ENCODE data around the gene TOR1A.
"Not testable (repeated sequence)": the region's sequence is repeated elsewhere in the genome, so short reads cannot be mapped to it uniquely, and the experiment has no call there.

Gene TOR1A

GRCh38 chr9:129816501-129817435, 7.2 kb downstream of the TOR1A start:
- peak; percentile 94 to 96 for DNase-seq

GRCh38 chr9:129815278-129815677, 8.7 kb downstream of the TOR1A start:
- no peak for DNase-seq

- peak; percentile 54 to 80 for DNase-seq
These were observed 9.3 kb downstream of the TOR1A start for GRCh38 chr9:129814432-129815223.

- no peak for DNase-seq
These were observed 10.3 kb downstream of the TOR1A start for GRCh38 chr9:129813661-129814060.

- no peak for DNase-seq
These were observed 11.6 kb downstream of the TOR1A start for GRCh38 chr9:129812385-129812784.

GRCh38 chr9:129811967-129812363, 12.0 kb downstream of the TOR1A start:
- no peak for DNase-seq

- DNase-seq: no peak
These were observed 13.1 kb downstream of the TOR1A start for GRCh38 chr9:129810788-129811187.

GRCh38 chr9:129810116-129810515, 13.8 kb downstream of the TOR1A start:
- DNase-seq: no peak

- no peak for DNase-seq
These were observed 14.6 kb downstream of the TOR1A start for GRCh38 chr9:129809346-129809745.

- peak; percentile 5 to 43 for DNase-seq
These were observed 17.9 kb downstream of the TOR1A start for GRCh38 chr9:129806061-129806460.

GRCh38 chr9:129803676-129804060, 20.3 kb downstream of the TOR1A start:
- no peak for DNase-seq

GRCh38 chr9:129802833-129803675, 20.9 kb downstream of the TOR1A start, which contains the start of gene TOR1B:
TSS of gene TOR1B (plus strand) at chr9:129803184. CDS start at chr9:129803213, 29 bp downstream.
- DNase-seq: peak; percentile 96 to 97

- DNase-seq: no peak
These were observed 22.4 kb downstream of the TOR1A start for GRCh38 chr9:129801504-129801903.

- no peak for DNase-seq
These were observed 25.0 kb downstream of the TOR1A start for GRCh38 chr9:129798973-129799372.

GRCh38 chr9:129796029-129796428, 27.9 kb downstream of the TOR1A start:
- not testable (repeated sequence) for DNase-seq

GRCh38 chr9:129794549-129794948, 29.4 kb downstream of the TOR1A start:
- DNase-seq: no peak

- no peak for DNase-seq
These were observed 37.5 kb downstream of the TOR1A start for GRCh38 chr9:129786481-129786880.

- no peak for DNase-seq
These were observed 38.1 kb downstream of the TOR1A start for GRCh38 chr9:129785866-129786265.

- not testable (repeated sequence) for DNase-seq
These were observed 39.0 kb downstream of the TOR1A start for GRCh38 chr9:129784970-129785369.

- peak; percentile 81 to 86 for DNase-seq
These were observed 40.2 kb downstream of the TOR1A start for GRCh38 chr9:129783516-129784361.

GRCh38 chr9:129781981-129782380, 42.0 kb downstream of the TOR1A start:
- DNase-seq: no peak

All from inflammatory macrophage (primary cell).